T-cell (primary cell): ENCODE data around the gene SLC30A7. TPM values are rescaled to one million over a fixed set of nuclear protein-coding genes. Genes with fewer than 3 reads are reported as not detected.

Experiments used
- ATAC-seq, 4 experiments: fragments of 200-7000 bp in 3 of 4; fragments of 150-1000 bp in 1 of 4; cut with Tn5 transposase; replicated peaks in 1 of 4; 1 replicate in 3 of 4; 2 replicates in 1 of 4; pipeline ENCODE4 v1.10.0; 2021; ENCODE audit warnings: moderate library complexity in 3 of 4, mild to moderate bottlenecking in 2 of 4, moderate number of reproducible peaks in 1 of 4
- CTCF ChIA-PET, 2 donors: fragments of 300-600 bp; sonication (Branson Sonifier 250); formaldehyde crosslinking; loops; one replicate each; lab custom pipeline; 2022; ENCODE audit warnings: antibody characterized with exemption in 2 of 2; lab: Charles Lee
- POLR2A ChIA-PET, 2 donors: fragments of 300-600 bp; sonication (Branson Sonifier 250); formaldehyde crosslinking; loops; one replicate each; lab custom pipeline; 2022; ENCODE audit warnings: antibody characterized with exemption in 2 of 2; lab: Charles Lee
- DNase-seq, 35 experiments: peaks; one replicate each; pipeline versions ENCODE4 v3.0.0 to v3.0.0-alpha.2; 2013 to 2023
- H3K27ac ChIP-seq: one replicate; pipeline ENCODE4 v1.5.1; 2013; ENCODE audit warnings: low read length
- H3K27me3 ChIP-seq, 2 experiments: replicated peaks in 1 of 2; 1 replicate in 1 of 2; 2 replicates in 1 of 2; pipeline versions ENCODE4 v1.6.1 to v1.7.0; 2013; ENCODE audit warnings: low read length in 1 of 2, mixed read lengths in 1 of 2; ENCODE audit not compliant: control insufficient read depth in 2 of 2, insufficient read depth in 2 of 2; ENCODE audit errors: extremely low read depth in 1 of 2
- H3K36me3 ChIP-seq, 2 donors: 1 replicate in 1 of 2; 2 replicates in 1 of 2; pipeline versions ENCODE4 v1.6.1 to v1.7.0; 2013; ENCODE audit warnings: low read length in 1 of 2; ENCODE audit not compliant: control insufficient read depth in 2 of 2, insufficient read depth in 1 of 2; ENCODE audit errors: extremely low read depth in 1 of 2
- H3K4me1 ChIP-seq, 2 experiments: 1 replicate in 1 of 2; 2 replicates in 1 of 2; pipeline versions ENCODE4 v1.6.1 to v1.7.0; 2013; ENCODE audit warnings: low read length in 2 of 2, mixed read lengths in 1 of 2; ENCODE audit not compliant: insufficient read depth in 2 of 2, control insufficient read depth in 1 of 2; ENCODE audit errors: extremely low read depth in 1 of 2
- H3K4me3 ChIP-seq, 2 donors: 1 replicate in 1 of 2; 2 replicates in 1 of 2; pipeline versions ENCODE4 v1.5.1 to v1.7.0; 2013; ENCODE audit warnings: mild to moderate bottlenecking in 2 of 2, low read length in 1 of 2, moderate library complexity in 1 of 2; ENCODE audit not compliant: control insufficient read depth in 1 of 2; ENCODE audit errors: extremely low read depth in 1 of 2
- H3K9me3 ChIP-seq: 2 replicates; pipeline ENCODE4 v1.7.0; 2013
- H3K27ac Mint-ChIP-seq, 2 donors: one replicate each; pipeline ENCODE4 v1.8.0; 2020 to 2021; ENCODE audit warnings: mild to moderate bottlenecking in 2 of 2, mixed read lengths in 2 of 2
- H3K27me3 Mint-ChIP-seq, 2 donors: one replicate each; pipeline ENCODE4 v1.8.0; 2021 to 2022; ENCODE audit warnings: mixed read lengths in 2 of 2
- H3K36me3 Mint-ChIP-seq: one replicate; pipeline ENCODE4 v1.8.0; 2021; ENCODE audit warnings: mixed read lengths
- H3K4me1 Mint-ChIP-seq, 3 donors: one replicate each; pipeline ENCODE4 v1.8.0; 2020 to 2022; ENCODE audit warnings: mixed read lengths in 3 of 3, mild to moderate bottlenecking in 1 of 3
- H3K4me3 Mint-ChIP-seq, 3 donors: one replicate each; pipeline ENCODE4 v1.8.0; 2020 to 2022; ENCODE audit warnings: mild to moderate bottlenecking in 3 of 3, mixed read lengths in 3 of 3, moderate library complexity in 3 of 3
- H3K9me3 Mint-ChIP-seq, 3 donors: one replicate each; pipeline ENCODE4 v1.8.0; 2020 to 2022; ENCODE audit warnings: mixed read lengths in 3 of 3
- WGBS: methylation state at CpG from one replicate; pipeline ENCODE4 v1.1.5; 2013; ENCODE audit warnings: missing lambda C conversion rate; ENCODE audit not compliant: insufficient coverage; 5-methylcytosine and 5-hydroxymethylcytosine counted together
- total RNA-seq, 35 experiments: library from RNA in 6 of 35; stranded (reverse) in 6 of 35; fragments of 120-200 nt in 1 of 35; gene quantifications; one replicate each; pipeline versions ENCODE4 v1.2.1 to v1.2.4 and lab custom pipeline; 2013 to 2026

The SLC30A7 gene
- total RNA-seq, 5 donors from 2014 or later (not counting 1 experiment from before 2014, with no cell fraction given), result 28.8 to 44.1 (median 36.9) TPM

- ChIA-PET POLR2A (interaction anchor here (0.5 to 1.8 kb wide), 7 partner anchors 26 to 629 kb away, joined by 3 to 8 read pairs (median 3); partner anchors contain the start of gene RTCA (in 1 of the 2)), CTCF (interaction anchor here (0.6 to 2.1 kb wide), 8 partner anchors 11 to 415 kb away, joined by 3 to 10 read pairs (median 4); no protein-coding TSS in a partner anchor)
- DNase-seq (peak; percentile 17 to 73 (median 48)), ATAC-seq (peak; percentile 27 to 36 (median 32))
- Mint-ChIP-seq H3K4me3 (peak within 1 kb of the TSS; percentile 99 to 100 (median 100)), H3K36me3 (peaks cover 25% of the 10 kb centered on the region), H3K27me3 (no peaks in the 10 kb centered on the region), H3K9me3 (peaks cover 0 to 6% (median 5%) of the 10 kb centered on the region in 3 donors), H3K4me1 (peaks cover 44 to 55% (median 50%) of the 10 kb centered on the region in 3 donors), H3K27ac (peak within 1 kb of the TSS; percentile 99)
- Histone ChIP-seq H3K27me3 (no peaks in the 10 kb centered on the region), H3K36me3 (peaks cover 5 to 10% of the 10 kb centered on the region in 2 donors), H3K9me3 (no peaks in the 10 kb centered on the region), H3K4me1 (peaks cover 5 to 29% of the 10 kb centered on the region in 2 experiments), H3K27ac (peak within 1 kb of the TSS; percentile 98), H3K4me3 (peak within 1 kb of the TSS; percentile 87 to 99)
- WGBS, result under 1% methylated on average over 39 of the region's 47 CpGs
Measured at GRCh38 chr1:100894603-100895539, 1.0 kb upstream of the SLC30A7 start, which contains the start of gene EXTL2. EXTL2 (minus strand) TSS chr1:100894842; CDS start chr1:100888757, 6,085 bp downstream.

GRCh38 chr1:100896481-100896982 is 642 bp downstream of the SLC30A7 start:
- Histone ChIP-seq H3K36me3 (peaks cover 7 to 17% of the 10 kb centered on the region in 2 donors), H3K27ac (peak overlapping the region; percentile 98), H3K4me3 (peak overlapping the region; percentile 87 to 99), H3K9me3 (no peaks in the 10 kb centered on the region), H3K4me1 (peaks cover 5 to 29% of the 10 kb centered on the region in 2 experiments), H3K27me3 (no peaks in the 10 kb centered on the region)
- DNase-seq (peak; percentile 16 to 90 (median 68)), ATAC-seq (peak; percentile 64 to 73 (median 68))
- Mint-ChIP-seq H3K9me3 (no peaks in the 10 kb centered on the region), H3K4me3 (peak overlapping the region; percentile 99 to 100 (median 100)), H3K27me3 (no peaks in the 10 kb centered on the region), H3K4me1 (peaks cover 54 to 64% (median 60%) of the 10 kb centered on the region in 3 donors), H3K27ac (peak overlapping the region; percentile 99), H3K36me3 (peaks cover 22% of the 10 kb centered on the region)
- POLR2A ChIA-PET, result interaction anchor here (0.5 to 1.8 kb wide), 14 partner anchors 10 to 544 kb away, joined by 3 to 7 read pairs (median 3); no protein-coding TSS in a partner anchor
- 0% methylated on average over 4 of the region's 12 CpGs for WGBS
- CTCF ChIA-PET, result interaction anchor here in 1 of 2 donors (0.6 to 2.0 kb wide), 5 partner anchors 27 to 413 kb away, joined by 3 to 10 read pairs (median 4); no protein-coding TSS in a partner anchor

GRCh38 chr1:100902365-100902764 is 6.5 kb downstream of the SLC30A7 start:
- peaks cover 68 to 71% (median 68%) of the 10 kb centered on the region in 3 donors for H3K4me1 Mint-ChIP-seq
- ATAC-seq (no peak), DNase-seq (no peak)
- no peak overlapping the region for H3K27ac Mint-ChIP-seq
- Histone ChIP-seq H3K27me3 (no peaks in the 10 kb centered on the region), H3K4me1 (peaks cover 0 to 29% of the 10 kb centered on the region in 2 experiments), H3K27ac (no peak overlapping the region), H3K9me3 (no peaks in the 10 kb centered on the region), H3K36me3 (peaks cover 12 to 39% of the 10 kb centered on the region in 2 donors), H3K4me3 (no peak overlapping the region)
- ChIA-PET POLR2A (interaction anchor here (0.5 to 0.6 kb wide), 2 partner anchors 27 to 117 kb away, joined by 3 read pairs; no protein-coding TSS in a partner anchor), CTCF (interaction anchor here in 1 of 2 donors (0.5 to 0.8 kb wide), 3 partner anchors 12 to 386 kb away, joined by 3 to 4 read pairs (median 4); no protein-coding TSS in a partner anchor)
- no peak overlapping the region for H3K4me3 Mint-ChIP-seq
- H3K36me3 Mint-ChIP-seq, result peaks cover 63% of the 10 kb centered on the region
- H3K9me3 Mint-ChIP-seq, result peaks cover 0 to 5% (median 0%) of the 10 kb centered on the region in 3 donors
- 100% methylated on average over 1 of the region's 1 CpG for WGBS
- no peaks in the 10 kb centered on the region for H3K27me3 Mint-ChIP-seq

GRCh38 chr1:100903777-100904176 is 7.9 kb downstream of the SLC30A7 start:
- Mint-ChIP-seq H3K9me3 (peaks cover 0 to 5% (median 0%) of the 10 kb centered on the region in 3 donors), H3K36me3 (peaks cover 68% of the 10 kb centered on the region), H3K4me1 (peaks cover 66 to 70% (median 66%) of the 10 kb centered on the region in 3 donors), H3K4me3 (no peak overlapping the region), H3K27me3 (no peaks in the 10 kb centered on the region), H3K27ac (no peak overlapping the region)
- ChIA-PET POLR2A (interaction anchor here in 1 of 2 donors (0.7 kb wide), 1 partner anchor 34 kb away, joined by 3 read pairs; no protein-coding TSS in a partner anchor), CTCF (no interaction called here)
- DNase-seq (no peak), ATAC-seq (no peak)
- Histone ChIP-seq H3K4me3 (no peak overlapping the region), H3K4me1 (peaks cover 0 to 18% of the 10 kb centered on the region in 2 experiments), H3K27ac (no peak overlapping the region), H3K27me3 (no peaks in the 10 kb centered on the region), H3K36me3 (peaks cover 12 to 48% of the 10 kb centered on the region in 2 donors), H3K9me3 (no peaks in the 10 kb centered on the region)
- WGBS, result 100% methylated on average over 1 of the region's 1 CpG

- POLR2A ChIA-PET, result interaction anchor here in 1 of 2 donors (0.7 kb wide), 1 partner anchor 33 kb away, joined by 3 read pairs; no protein-coding TSS in a partner anchor
Measured at GRCh38 chr1:100904528-100904927, 8.6 kb downstream of the SLC30A7 start.

More at GRCh38 chr1:100904528-100904927, 8.6 kb downstream of the SLC30A7 start:
- CTCF ChIA-PET, result interaction anchor here in 1 of 2 donors (0.5 kb wide), 1 partner anchor 389 kb away, joined by 9 read pairs; no protein-coding TSS in a partner anchor
- Histone ChIP-seq H3K4me3 (no peak overlapping the region), H3K27ac (no peak overlapping the region), H3K4me1 (peaks cover 0 to 18% of the 10 kb centered on the region in 2 experiments), H3K27me3 (no peaks in the 10 kb centered on the region), H3K36me3 (peaks cover 9 to 49% of the 10 kb centered on the region in 2 donors), H3K9me3 (no peaks in the 10 kb centered on the region)
- H3K27ac Mint-ChIP-seq, result no peak overlapping the region
- peak in 1 of 4 experiments; percentile 53 for ATAC-seq
- DNase-seq, result no peak
- peaks cover 60 to 63% (median 62%) of the 10 kb centered on the region in 3 donors for H3K4me1 Mint-ChIP-seq
- no peak overlapping the region for H3K4me3 Mint-ChIP-seq
- no peaks in the 10 kb centered on the region for H3K27me3 Mint-ChIP-seq
- peaks cover 64% of the 10 kb centered on the region for H3K36me3 Mint-ChIP-seq
- 100% methylated on average over 1 of the region's 2 CpGs for WGBS
- H3K9me3 Mint-ChIP-seq, result peaks cover 0 to 5% (median 0%) of the 10 kb centered on the region in 3 donors
